H1 (cell line): Measurements from ENCODE around the gene COMMD1. TPM values are rescaled to one million over a fixed set of nuclear protein-coding genes. Genes with fewer than 3 reads are reported as not detected.

ENCODE experiments used
- CTCF ChIA-PET: fragments of 300-600 bp; sonication (Branson Sonifier 250); formaldehyde crosslinking; loops from one replicate; lab custom pipeline; 2021; ENCODE audit not compliant: partially characterized antibody; lab: Charles Lee
- POLR2A ChIA-PET: fragments of 300-600 bp; sonication (Branson Sonifier 250); formaldehyde crosslinking; loops from one replicate; lab custom pipeline; 2021; ENCODE audit warnings: inconsistent platforms; ENCODE audit not compliant: partially characterized antibody; lab: Charles Lee
- DNase-seq, 2 experiments: peaks; one replicate each; pipeline versions ENCODE4 v3.0.0 to v3.0.0-alpha.2; 2010 to 2022; ENCODE audit warnings: low spot score in 2 of 2, low read depth in 1 of 2, mixed read lengths in 1 of 2
- FAIRE-seq: peaks from 2 replicates; lab custom pipeline; 2011; peaks lifted over from hg19 to GRCh38; lab: Jason Lieb, UNC
- H2AFZ ChIP-seq: 2 replicates; pipeline ENCODE4 v1.8.1; 2012; ENCODE audit warnings: low read length, inconsistent platforms
- H2AK5ac ChIP-seq: 2 replicates; pipeline ENCODE4 v1.6.1; 2013; ENCODE audit warnings: low read depth, low read length
- H2BK120ac ChIP-seq: replicated peaks from 2 replicates; pipeline ENCODE3; 2013; ENCODE audit warnings: low read depth, low read length, inconsistent platforms
- H2BK12ac ChIP-seq: 2 replicates; pipeline ENCODE4 v1.6.1; 2013; ENCODE audit warnings: low read depth, low read length
- H2BK15ac ChIP-seq: 2 replicates; pipeline ENCODE4 v1.6.1; 2013; ENCODE audit warnings: low read length
- H2BK20ac ChIP-seq: 2 replicates; pipeline ENCODE4 v1.6.1; 2013; ENCODE audit warnings: low read length
- H2BK5ac ChIP-seq: 2 replicates; pipeline ENCODE4 v1.6.1; 2013; ENCODE audit warnings: low read depth, low read length
- H3K14ac ChIP-seq: 2 replicates; pipeline ENCODE4 v1.6.1; 2013; ENCODE audit warnings: inconsistent platforms; ENCODE audit not compliant: insufficient read length
- H3K18ac ChIP-seq: 2 replicates; pipeline ENCODE4 v1.6.1; 2013; ENCODE audit warnings: low read length; ENCODE audit errors: extremely low read depth
- H3K23ac ChIP-seq: 2 replicates; pipeline ENCODE4 v1.6.1; 2013; ENCODE audit warnings: inconsistent platforms; ENCODE audit not compliant: insufficient read length
- H3K23me2 ChIP-seq: 2 replicates; pipeline ENCODE4 v1.6.1; 2013; ENCODE audit warnings: low read depth, low read length
- H3K27ac ChIP-seq: 2 replicates; pipeline ENCODE4 v1.6.1; 2011; ENCODE audit warnings: low read depth, low read length, inconsistent platforms
- H3K27me3 ChIP-seq, 4 experiments: replicated peaks in 1 of 4; 1 replicate in 1 of 4; 2 replicates in 3 of 4; pipeline versions ENCODE4 v1.6.1 to v1.8.1; 2011 to 2013; ENCODE audit warnings: low read length in 3 of 4, mild to moderate bottlenecking in 3 of 4, inconsistent platforms in 2 of 4, mixed read lengths in 2 of 4, moderate library complexity in 1 of 4; ENCODE audit not compliant: control insufficient read depth in 3 of 4, insufficient read depth in 3 of 4; ENCODE audit errors: extremely low read depth in 1 of 4
- H3K36me3 ChIP-seq, 4 experiments: 2 replicates each; pipeline versions ENCODE4 v1.6.1 to v1.8.1; 2011 to 2013; ENCODE audit warnings: mild to moderate bottlenecking in 4 of 4, low read length in 3 of 4, moderate library complexity in 2 of 4, control low read depth in 1 of 4, inconsistent platforms in 1 of 4; ENCODE audit not compliant: insufficient read depth in 4 of 4, control insufficient read depth in 2 of 4
- H3K4ac ChIP-seq: replicated peaks from 2 replicates; pipeline ENCODE3; 2013; ENCODE audit warnings: low read length, low read depth, mixed read lengths, inconsistent platforms; ENCODE audit not compliant: insufficient read length
- H3K4me1 ChIP-seq, 4 experiments: replicated peaks in 1 of 4; 1 replicate in 1 of 4; 2 replicates in 3 of 4; pipeline versions ENCODE4 v1.6.1 to v1.8.1; 2011 to 2013; ENCODE audit warnings: low read length in 3 of 4, inconsistent platforms in 2 of 4, mixed read lengths in 1 of 4; ENCODE audit not compliant: insufficient read depth in 4 of 4, control insufficient read depth in 3 of 4
- H3K4me2 ChIP-seq, 2 experiments: 2 replicates each; pipeline versions ENCODE4 v1.6.1 to v1.8.1; 2011 to 2013; ENCODE audit warnings: low read depth in 2 of 2, low read length in 2 of 2, control low read depth in 1 of 2, inconsistent platforms in 1 of 2, mild to moderate bottlenecking in 1 of 2; ENCODE audit not compliant: insufficient read depth in 1 of 2
- H3K4me3 ChIP-seq, 4 experiments: fragments of 200-600, 300-600 bp in 1 of 4; sonication (generic), shearing (Covaris generic), sonication (Bioruptor Twin) in 1 of 4; 2 replicates each; pipeline versions ENCODE4 v1.5.1 to v1.8.1; 2011 to 2016; ENCODE audit warnings: low read length in 4 of 4, low read depth in 3 of 4, control low read depth in 2 of 4, inconsistent platforms in 2 of 4, mild to moderate bottlenecking in 2 of 4, mixed read lengths in 1 of 4, moderate library complexity in 1 of 4; ENCODE audit not compliant: insufficient read depth in 2 of 4; ENCODE audit errors: extremely low read depth in 1 of 4
- H3K56ac ChIP-seq: replicated peaks from 2 replicates; pipeline ENCODE3; 2013; ENCODE audit warnings: low read depth, mild to moderate bottlenecking, mixed read lengths, low read length, inconsistent platforms; ENCODE audit not compliant: insufficient read length
- H3K79me1 ChIP-seq: 2 replicates; pipeline ENCODE4 v1.6.1; 2013; ENCODE audit warnings: low read depth, low read length, control low read depth
- H3K79me2 ChIP-seq, 2 experiments: 2 replicates each; pipeline versions ENCODE4 v1.6.1 to v1.8.1; 2012 to 2013; ENCODE audit warnings: low read length in 2 of 2, mild to moderate bottlenecking in 2 of 2, inconsistent platforms in 1 of 2; ENCODE audit not compliant: insufficient read depth in 2 of 2, control insufficient read depth in 1 of 2
- H3K9ac ChIP-seq, 4 experiments: replicated peaks in 1 of 4; 1 replicate in 1 of 4; 2 replicates in 3 of 4; pipeline versions ENCODE4 v1.6.1 to v1.8.1; 2011 to 2013; ENCODE audit warnings: low read depth in 3 of 4, low read length in 3 of 4, control low read depth in 2 of 4, mild to moderate bottlenecking in 2 of 4, moderate library complexity in 2 of 4, inconsistent platforms in 1 of 4; ENCODE audit errors: extremely low read depth in 1 of 4
- H3K9me3 ChIP-seq, 2 experiments: 2 replicates each; pipeline versions ENCODE4 v1.6.1 to v1.8.1; 2012 to 2013; ENCODE audit warnings: mild to moderate bottlenecking in 2 of 2, moderate library complexity in 2 of 2, control low read depth in 1 of 2, inconsistent platforms in 1 of 2, low read depth in 1 of 2, low read length in 1 of 2, mixed read lengths in 1 of 2; ENCODE audit not compliant: insufficient read depth in 2 of 2
- H4K20me1 ChIP-seq, 2 experiments: replicated peaks in 1 of 2; 2 replicates each; pipeline versions ENCODE3 to v1.8.1; 2011 to 2013; ENCODE audit warnings: inconsistent platforms in 2 of 2, low read length in 2 of 2, mild to moderate bottlenecking in 1 of 2; ENCODE audit not compliant: insufficient read depth in 2 of 2, control insufficient read depth in 1 of 2
- H4K5ac ChIP-seq: 2 replicates; pipeline ENCODE4 v1.6.1; 2013; ENCODE audit warnings: low read length, low read depth, mixed read lengths, inconsistent platforms; ENCODE audit not compliant: insufficient read length
- H4K8ac ChIP-seq: 2 replicates; pipeline ENCODE4 v1.8.0; 2013; ENCODE audit warnings: mild to moderate bottlenecking, moderate library complexity, low read length, inconsistent platforms; ENCODE audit not compliant: insufficient read depth; ENCODE audit errors: extremely low read depth
- H4K91ac ChIP-seq: replicated peaks from 2 replicates; pipeline ENCODE3; 2013; ENCODE audit warnings: low read length, mixed read lengths, inconsistent platforms; ENCODE audit not compliant: insufficient read length
- BCL11A ChIP-seq, 2 experiments: IDR thresholded peaks; one replicate each; pipeline ENCODE4 v1.6.1; 2011; ENCODE audit warnings: low read depth in 2 of 2, low read length in 2 of 2, mild to moderate bottlenecking in 2 of 2
- BRCA1 ChIP-seq: IDR thresholded peaks from 2 replicates; pipeline ENCODE4 v1.6.1; 2012; ENCODE audit warnings: low read depth, low read length, improper control_type of control experiment
- CEBPB ChIP-seq: IDR thresholded peaks from 2 replicates; pipeline ENCODE4 v1.6.1; 2012; ENCODE audit warnings: low read depth, low read length
- EGR1 ChIP-seq: IDR thresholded peaks from 2 replicates; pipeline ENCODE4 v1.6.1; 2011; ENCODE audit warnings: low read depth, low read length, borderline replicate concordance
- YY1 ChIP-seq: IDR thresholded peaks from 2 replicates; pipeline ENCODE4 v1.6.1; 2011; ENCODE audit warnings: low read depth, mild to moderate bottlenecking, low read length
- WGBS, 2 experiments: shearing (Covaris generic) in 1 of 2; methylation state at CpG; one replicate each; pipeline versions ENCODE4 v1.1.6 to v1.1.7; 2013 to 2015; ENCODE audit warnings: low lambda C conversion rate in 2 of 2, mixed read lengths in 2 of 2, inconsistent platforms in 1 of 2, low coverage in 1 of 2, missing lambda C conversion rate in 1 of 2; ENCODE audit not compliant: insufficient replicate concordance in 2 of 2, insufficient coverage in 1 of 2, insufficient read length in 1 of 2; ENCODE audit errors: extremely low coverage in 1 of 2, missing lambda C conversion rate in 1 of 2; 5-methylcytosine and 5-hydroxymethylcytosine counted together
- polyA plus RNA-seq, 7 experiments: library from polyadenylated mRNA; depleted of rRNA in 3 of 7; stranded (reverse) in 5 of 7; unstranded in 2 of 7; fragments of >200 nt in 5 of 7; fragments of 200-250 nt in 2 of 7; gene quantifications; 1 replicate in 5 of 7; 2 replicates in 1 of 7; 4 replicates in 1 of 7; pipeline versions ENCODE4 v1.2.1 to v1.2.3, GENCODE V29; 2011 to 2013; ENCODE audit warnings: missing spikeins in 2 of 7, mixed read lengths in 2 of 7
- total RNA-seq: library from RNA; stranded (reverse); fragmentation: NEBNext Ultra II Directional; extraction: Animal tissue kit (Norgen Biotek cat#: 25700); gene quantifications from 2 replicates; pipeline ENCODE4 v1.2.1, GENCODE V29; 2021

Gene COMMD1
- total and polyA plus RNA-seq, 2 of the 8 experiments (the other 6 are each of a cell fraction or from before 2014, with no cell fraction given): 23.5 to 28.3 TPM

DNA sequence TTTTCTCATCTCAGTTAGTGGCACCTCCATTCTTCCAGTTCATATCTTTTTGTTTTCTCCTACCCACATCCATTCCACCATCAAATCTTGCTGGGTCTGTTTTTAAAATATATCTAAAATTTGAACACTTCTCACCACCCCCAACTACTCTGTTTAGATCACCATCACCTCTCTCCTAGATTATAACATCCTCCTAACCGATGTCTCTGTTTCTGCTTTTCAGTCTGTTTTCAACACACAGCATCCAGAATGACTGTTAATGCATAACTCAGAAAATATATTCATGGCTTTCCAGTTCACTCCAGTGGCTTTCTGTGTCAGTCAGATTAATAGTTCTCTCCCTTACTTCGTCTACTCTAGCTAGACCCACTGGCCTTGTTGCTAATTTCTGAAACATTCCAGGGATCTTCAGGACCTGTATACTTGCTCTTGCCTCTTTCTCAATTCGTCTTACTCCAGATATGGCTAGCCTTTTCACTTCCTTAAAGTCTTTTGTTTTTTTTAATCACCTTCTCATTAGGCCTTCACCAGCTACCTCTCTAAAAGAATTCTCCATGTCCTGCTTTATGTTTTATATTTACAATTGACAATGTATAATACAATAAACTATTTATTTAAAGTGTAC is 105.3 kb downstream of the COMMD1 start:
- Histone ChIP-seq H3K27ac (no peak overlapping the region), H2BK5ac (no peak overlapping the region), H2AK5ac (no peak overlapping the region), H2BK120ac (no peak overlapping the region), H3K23me2 (no peaks in the 10 kb centered on the region; the same call in 1 of the 2 replicates), H2BK15ac (no peak overlapping the region), H3K79me2 (no peaks in the 10 kb centered on the region), H3K36me3 (no peaks in the 10 kb centered on the region), H4K20me1 (no peaks in the 10 kb centered on the region), H4K5ac (no peak overlapping the region), H3K4me2 (no peak overlapping the region), H3K79me1 (no peaks in the 10 kb centered on the region), H3K27me3 (no peaks in the 10 kb centered on the region), H3K4me1 (no peaks in the 10 kb centered on the region), H3K56ac (no peak overlapping the region), H3K9ac (no peak overlapping the region), H2BK20ac (no peak overlapping the region), H3K18ac (no peak overlapping the region), H4K8ac (no peak overlapping the region), H4K91ac (no peak overlapping the region), H3K23ac (no peak overlapping the region), H3K14ac (no peak overlapping the region), H3K9me3 (no peaks in the 10 kb centered on the region), H3K4me3 (no peak overlapping the region), H2BK12ac (no peak overlapping the region), H3K4ac (no peak overlapping the region), H2AFZ (no peak overlapping the region)
- ChIA-PET CTCF (no interaction called here), POLR2A (interaction anchor here (1.3 kb wide), 1 partner anchor 10 kb away, joined by 3 read pairs; no protein-coding TSS in a partner anchor)
- no peak for DNase-seq
- WGBS, 2 experiments: 90% methylated on average over 3 of the region's 3 CpGs; no CpG with 5 or more reads in 1 of the 2 experiments
- no peak for FAIRE-seq
- TF ChIP-seq YY1: no peak
- no peak for TF ChIP-seq BRCA1
- no peak for TF ChIP-seq BCL11A (IDR thresholded peaks at IDR 0.05; ENCODE audit: low read depth in 2 of 2, low read length in 2 of 2)
- no peak for TF ChIP-seq EGR1
- TF ChIP-seq CEBPB: no peak
